Psoas muscle (tissue), 8 donors: ENCODE data around the gene COLGALT1. TPM values are rescaled to one million over a fixed set of nuclear protein-coding genes. Genes with fewer than 3 reads are reported as not detected.

Experiments used
- ATAC-seq, 4 donors: fragments of 200-7000 bp; cut with Tn5 transposase; one replicate each; pipeline ENCODE4 v1.9.1; 2020; ENCODE audit warnings: moderate library complexity in 3 of 4, mild to moderate bottlenecking in 2 of 4
- DNase-seq, 2 donors: peaks; one replicate each; pipeline ENCODE4 v3.0.0-alpha.2; 2020
- H3K27ac ChIP-seq: fragments of 200-600 bp; one replicate; pipeline ENCODE4 v1.8.0; 2022
- H3K27me3 ChIP-seq, 3 donors: fragments of 200-600 bp in 1 of 3; one replicate each; pipeline versions ENCODE4 v1.6.1 to v1.8.0; 2013 to 2022; ENCODE audit warnings: low read length in 2 of 3, mild to moderate bottlenecking in 2 of 3, moderate library complexity in 1 of 3; ENCODE audit not compliant: insufficient read depth in 3 of 3
- H3K36me3 ChIP-seq, 2 donors: fragments of 200-600 bp in 1 of 2; one replicate each; pipeline versions ENCODE4 v1.6.1 to v1.8.0; 2013 to 2022; ENCODE audit warnings: low read depth in 1 of 2, mild to moderate bottlenecking in 1 of 2, moderate library complexity in 1 of 2; ENCODE audit not compliant: insufficient read depth in 1 of 2
- H3K4me1 ChIP-seq: fragments of 200-600 bp; one replicate; pipeline ENCODE4 v1.8.0; 2022
- H3K4me3 ChIP-seq: fragments of 200-600 bp; one replicate; pipeline ENCODE4 v1.8.0; 2022; ENCODE audit warnings: mild to moderate bottlenecking
- H3K9me3 ChIP-seq: fragments of 200-600 bp; one replicate; pipeline ENCODE4 v1.8.0; 2022
- WGBS, 3 donors: extraction: QIAGEN DNeasy Blood & Tissue Kit; methylation state at CpG; one replicate each; pipeline versions ENCODE4 v1.1.6 to v1.1.7; 2013; 5-methylcytosine and 5-hydroxymethylcytosine counted together
- intact Hi-C, 2 donors: fragments of 100-400 bp; cut with DNase I; formaldehyde crosslinking; loops; one replicate each; pipeline versions ENCODE4 v1.11.0 to v1.14.2; 2022
- polyA plus RNA-seq, 3 donors: library from polyadenylated mRNA; stranded (reverse); fragments of 200-250 nt; gene quantifications; one replicate each; pipeline ENCODE4 v1.2.3, GENCODE V29; 2013
- total RNA-seq, 4 donors: library from RNA; stranded (reverse); fragmentation: NEBNext Ultra II Directional in 2 of 4; extraction: Animal tissue kit (Norgen Biotek cat#: 25700) in 2 of 4; gene quantifications; one replicate each; pipeline versions ENCODE4 v1.2.1 to v1.2.4, GENCODE V29; 2021 to 2023
- TF ChIP-seq, protein P1 (sequence below): fragments of 200-600 bp; IDR thresholded peaks from one replicate; pipeline ENCODE4 v1.8.0; 2022; ENCODE audit warnings: antibody characterized with exemption
- donor health status: healthy with polysubstance abuse.
- donor health status: DM: no; HTN: no; CAD: no; lungs with moderate emphysema.
- donor health status: Bipolar disorder and iron deficiency.
- donor health status: healthy.
- donor health status: DM: yes; HTN: yes; CAD: no.
- donor health status: DM: no; HTN: no; CAD: no.
- donor health status: DM: no; HTN: no; CAD: no.
- donor health status: DM: yes; HTN: yes; CAD: no.

COLGALT1 gene
- total and polyA plus RNA-seq, 7 donors, result 15.3 to 34.8 (median 21.5) TPM

DNA sequence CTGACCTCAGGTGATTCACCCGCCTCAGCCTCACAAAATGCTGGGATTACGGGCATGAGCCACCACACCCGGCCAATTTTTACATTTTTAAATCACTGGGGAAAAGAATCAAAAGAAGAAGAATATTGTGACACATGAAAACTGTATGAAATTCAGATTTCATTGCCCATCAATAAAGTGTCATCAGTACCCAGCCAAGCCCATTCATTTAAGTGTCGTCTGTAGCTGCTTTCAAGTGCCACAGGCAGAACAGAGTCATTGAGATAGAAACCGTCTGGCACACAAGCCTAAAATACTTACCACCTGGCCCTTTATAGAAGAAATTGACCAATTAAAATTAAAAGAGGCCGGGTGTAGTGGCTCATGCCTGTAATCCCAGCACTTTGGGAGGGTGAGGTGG lies 15.3 kb downstream of the COLGALT1 start:
- Histone ChIP-seq H3K4me3 (no peak overlapping the region), H3K36me3 (peaks cover 1 to 88% of the 10 kb centered on the region in 2 donors), H3K4me1 (peaks cover 4% of the 10 kb centered on the region), H3K9me3 (no peaks in the 10 kb centered on the region), H3K27ac (no peak overlapping the region), H3K27me3 (no peaks in the 10 kb centered on the region)
- DNase-seq (no peak), ATAC-seq (no peak)
- intact Hi-C loops, result loop anchor here (5.0 kb wide), 2 partner anchors 113 to 118 kb away; no protein-coding TSS in a partner anchor
- WGBS, 3 donors, result 84 to 92% (median 90%) methylated on average over 6 of the region's 6 CpGs
- TF ChIP-seq, protein P1, sequence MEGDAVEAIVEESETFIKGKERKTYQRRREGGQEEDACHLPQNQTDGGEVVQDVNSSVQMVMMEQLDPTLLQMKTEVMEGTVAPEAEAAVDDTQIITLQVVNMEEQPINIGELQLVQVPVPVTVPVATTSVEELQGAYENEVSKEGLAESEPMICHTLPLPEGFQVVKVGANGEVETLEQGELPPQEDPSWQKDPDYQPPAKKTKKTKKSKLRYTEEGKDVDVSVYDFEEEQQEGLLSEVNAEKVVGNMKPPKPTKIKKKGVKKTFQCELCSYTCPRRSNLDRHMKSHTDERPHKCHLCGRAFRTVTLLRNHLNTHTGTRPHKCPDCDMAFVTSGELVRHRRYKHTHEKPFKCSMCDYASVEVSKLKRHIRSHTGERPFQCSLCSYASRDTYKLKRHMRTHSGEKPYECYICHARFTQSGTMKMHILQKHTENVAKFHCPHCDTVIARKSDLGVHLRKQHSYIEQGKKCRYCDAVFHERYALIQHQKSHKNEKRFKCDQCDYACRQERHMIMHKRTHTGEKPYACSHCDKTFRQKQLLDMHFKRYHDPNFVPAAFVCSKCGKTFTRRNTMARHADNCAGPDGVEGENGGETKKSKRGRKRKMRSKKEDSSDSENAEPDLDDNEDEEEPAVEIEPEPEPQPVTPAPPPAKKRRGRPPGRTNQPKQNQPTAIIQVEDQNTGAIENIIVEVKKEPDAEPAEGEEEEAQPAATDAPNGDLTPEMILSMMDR, result no peak

DNA sequence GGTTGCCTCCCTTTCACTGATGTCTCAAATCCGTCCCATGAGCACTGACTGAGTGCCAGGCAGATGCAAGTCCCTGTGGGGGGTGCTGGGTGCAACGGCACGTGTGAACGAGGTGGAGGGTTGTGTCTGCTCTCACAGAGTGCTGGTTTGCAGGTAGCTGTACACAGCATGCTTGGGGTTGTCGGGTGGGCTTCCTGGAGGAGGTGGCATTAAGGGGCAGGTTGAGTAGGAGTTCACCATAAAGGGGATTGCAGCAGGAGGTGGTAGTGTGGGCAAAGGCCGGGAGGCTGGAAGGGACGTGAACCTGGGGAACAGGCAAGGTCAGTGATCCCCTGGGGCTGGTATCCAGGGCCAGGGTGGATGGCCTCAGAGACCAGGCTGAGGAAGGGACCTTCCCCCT lies 17.2 kb downstream of the COLGALT1 start:
- Histone ChIP-seq H3K36me3 (peaks cover 0 to 83% of the 10 kb centered on the region in 2 donors), H3K27ac (no peak overlapping the region), H3K4me1 (no peaks in the 10 kb centered on the region), H3K9me3 (no peaks in the 10 kb centered on the region), H3K4me3 (no peak overlapping the region), H3K27me3 (no peaks in the 10 kb centered on the region)
- TF ChIP-seq, protein P1, result no peak
- ATAC-seq (no peak), DNase-seq (no peak)
- intact Hi-C loops, result loop anchor here (5.0 kb wide), 2 partner anchors 115 to 120 kb away; no protein-coding TSS in a partner anchor
- 92 to 93% (median 93%) methylated on average over 7 of the region's 7 CpGs for WGBS, 3 donors

DNA sequence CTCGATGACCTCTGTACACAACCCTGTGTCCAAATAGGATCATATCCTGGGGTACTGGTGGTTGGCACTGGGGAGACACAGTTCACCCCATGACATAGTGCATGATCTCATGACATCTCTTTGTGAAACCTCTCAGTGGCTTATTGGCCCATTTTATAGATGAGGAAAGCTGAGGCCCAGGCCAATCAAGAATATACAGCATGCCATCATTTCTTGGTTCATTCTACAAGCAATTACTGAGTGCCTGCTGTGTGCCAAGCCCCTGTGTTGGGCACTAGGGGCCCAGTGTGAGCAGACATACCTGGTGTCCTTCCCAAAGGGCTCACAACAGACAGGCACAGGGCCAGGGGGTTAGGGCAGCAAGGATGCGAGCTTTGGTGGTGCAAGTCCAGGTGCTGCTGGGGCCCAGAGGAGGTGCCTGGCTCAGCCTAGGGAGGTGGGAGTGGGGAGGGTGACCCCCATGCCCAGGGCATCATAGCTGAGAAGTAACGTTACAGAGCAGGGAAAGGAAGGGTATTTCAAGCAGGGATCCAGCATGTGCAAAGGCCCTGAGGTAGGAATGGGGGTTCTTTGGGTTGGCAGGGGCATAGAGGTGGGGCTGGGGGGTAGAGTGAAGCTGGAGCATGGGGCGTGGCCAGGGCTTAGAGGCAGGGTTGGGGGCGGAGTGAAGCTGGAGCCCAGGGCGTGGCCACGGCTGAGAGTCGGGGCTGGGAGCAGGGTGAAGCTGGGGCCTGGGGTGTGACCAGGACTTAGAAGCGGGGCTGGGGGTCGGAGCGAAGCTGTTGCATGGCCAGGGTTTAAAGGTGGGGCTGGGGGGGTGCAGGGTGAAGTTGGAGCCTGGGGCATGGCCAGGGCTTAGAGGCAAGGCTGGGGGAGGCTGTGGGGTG lies 20.7 kb downstream of the COLGALT1 start:
- WGBS, 3 donors, result 91 to 96% (median 93%) methylated on average over 10 to 11 of the region's 11 CpGs
- ATAC-seq, result no peak
- H3K27ac ChIP-seq, result no peak overlapping the region
- TF ChIP-seq, protein P1, result no peak
- intact Hi-C loops, result no loop called here
- H3K4me3 ChIP-seq, result no peak overlapping the region
- no peaks in the 10 kb centered on the region for H3K9me3 ChIP-seq
- DNase-seq, result no peak
- H3K36me3 ChIP-seq, result peaks cover 3 to 79% of the 10 kb centered on the region in 2 donors
- H3K4me1 ChIP-seq, result no peaks in the 10 kb centered on the region
- H3K27me3 ChIP-seq, result no peaks in the 10 kb centered on the region

DNA sequence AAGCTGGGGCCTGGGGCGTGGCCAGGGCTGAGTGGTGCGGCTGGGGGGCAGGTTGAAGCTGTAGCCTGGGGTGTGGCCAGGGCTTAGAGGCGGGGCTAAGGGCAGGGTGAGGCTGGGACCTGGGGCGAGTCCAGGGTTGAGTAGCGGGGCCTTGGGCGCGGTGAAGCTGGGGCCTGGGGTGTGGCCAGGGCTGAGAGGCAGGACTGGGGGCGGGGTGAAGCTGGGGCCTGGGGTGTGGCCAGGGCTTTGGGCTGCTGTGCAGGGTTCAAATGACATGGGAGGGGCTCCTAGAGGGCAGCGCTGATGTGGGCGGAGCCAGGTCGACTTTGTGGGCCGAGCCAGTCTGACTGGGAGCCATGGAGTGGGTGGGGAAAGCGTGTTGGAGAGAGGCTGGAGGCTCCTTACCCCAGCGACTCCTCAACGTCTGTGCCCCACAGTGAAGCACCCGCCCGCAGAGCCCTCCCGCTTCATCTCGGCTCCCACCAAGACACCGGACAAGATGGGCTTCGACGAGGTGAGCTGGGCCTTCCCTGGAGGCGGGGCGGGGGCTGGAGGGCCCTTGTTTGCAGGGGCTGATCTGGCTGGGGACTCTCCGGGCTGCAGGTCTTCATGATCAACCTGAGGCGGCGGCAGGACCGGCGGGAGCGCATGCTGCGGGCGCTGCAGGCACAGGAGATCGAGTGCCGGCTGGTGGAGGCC lies 21.5 kb downstream of the COLGALT1 start:
- 80% methylated on average over 25 to 34 of the region's 34 CpGs for WGBS, 3 donors
- Histone ChIP-seq H3K27ac (no peak overlapping the region), H3K4me1 (no peaks in the 10 kb centered on the region), H3K9me3 (no peaks in the 10 kb centered on the region), H3K36me3 (peaks cover 3 to 79% of the 10 kb centered on the region in 2 donors), H3K4me3 (no peak overlapping the region), H3K27me3 (no peaks in the 10 kb centered on the region)
- DNase-seq (peak in 1 of 2 donors; percentile 80), ATAC-seq (peak in 1 of 4 donors; percentile 25)
- intact Hi-C loops, result no loop called here
- TF ChIP-seq, protein P1, result no peak
